Ovary (tissue), 3 donors: ENCODE data around the gene ARMC10.

ENCODE experiments used
- CTCF ChIP-seq, 3 donors: fragments of 450-650 bp in 2 of 3; fragments of 200-600 bp in 1 of 3; IDR thresholded peaks; one replicate each; pipeline versions ENCODE4 v1.5.1 to v1.8.0; 2016 to 2022; ENCODE audit warnings: antibody characterized with exemption in 3 of 3, mild to moderate bottlenecking in 1 of 3
- EP300 ChIP-seq: sonication (generic); formaldehyde crosslinking; IDR thresholded peaks from one replicate; pipeline ENCODE4 v1.6.1; 2017; ENCODE audit warnings: antibody characterized with exemption
- POLR2A ChIP-seq: fragments of 450-650 bp; IDR thresholded peaks from one replicate; pipeline ENCODE4 v1.6.1; 2017; ENCODE audit warnings: antibody characterized with exemption, mild to moderate bottlenecking, moderate library complexity
- donor health status: DM: no; HTN: no; CAD: no.

- no peak for TF ChIP-seq CTCF (IDR thresholded peaks at IDR 0.05)
- TF ChIP-seq POLR2A, result no peak
- TF ChIP-seq EP300, result no peak
These were observed 45.4 kb downstream of the ARMC10 start for GRCh38 chr7:103120362-103120761.
